Measurements from ENCODE around the gene COLEC12. TPM values are rescaled to one million over a fixed set of nuclear protein-coding genes. Genes with fewer than 3 reads are reported as not detected.

Gene COLEC12
- 108 TPM for polyA plus RNA-seq (2013, experiment 1 of 4)
- 117 TPM for polyA plus RNA-seq (2013, experiment 2 of 4)
- 73.4 TPM for polyA plus RNA-seq (2013, experiment 3 of 4)
- 89.7 TPM for polyA plus RNA-seq (2013, experiment 4 of 4)

- Histone ChIP-seq H3K4me1 (ENCODE audit: control insufficient read depth, insufficient read depth, low read length) (peaks cover 7% of the 10 kb centered on the region), H3K4me3 (ENCODE audit: insufficient read depth, low read depth, low read length) (peak within 1 kb of the TSS; percentile 79), H3K27ac (ENCODE audit: insufficient read depth, low read depth, low read length, poor library complexity, severe bottlenecking) (no peak within 1 kb of the TSS), H3K27me3 (ENCODE audit: control insufficient read depth, insufficient read depth, low read length, poor library complexity, severe bottlenecking) (peaks cover 46% of the 10 kb centered on the region), H3K9me3 (ENCODE audit: control insufficient read depth, low read length) (no peaks in the 10 kb centered on the region), H3K36me3 (ENCODE audit: control insufficient read depth, insufficient read depth, low read length) (no peaks in the 10 kb centered on the region)
- WGBS, 2 experiments, result 1% methylated on average over 75 of the region's 75 CpGs
Observed at GRCh38 chr18:500632-501405, at the start of gene COLEC12. Gene COLEC12, minus strand, starts transcription at chr18:500701. Its CDS starts 187 bp downstream, at chr18:500514.

- H3K9me3 ChIP-seq (ENCODE audit: control insufficient read depth, low read length), result no peaks in the 10 kb centered on the region
- no peaks in the 10 kb centered on the region for H3K4me1 ChIP-seq (ENCODE audit: control insufficient read depth, insufficient read depth, low read length)
- WGBS, 2 experiments, result 92 to 95% methylated on average over 3 of the region's 3 CpGs
- H3K27ac ChIP-seq (ENCODE audit: insufficient read depth, low read depth, low read length, poor library complexity, severe bottlenecking), result no peak overlapping the region
- no peaks in the 10 kb centered on the region for H3K36me3 ChIP-seq (ENCODE audit: control insufficient read depth, insufficient read depth, low read length)
- no peak overlapping the region for H3K4me3 ChIP-seq (ENCODE audit: insufficient read depth, low read depth, low read length)
- no peaks in the 10 kb centered on the region for H3K27me3 ChIP-seq (ENCODE audit: control insufficient read depth, insufficient read depth, low read length, poor library complexity, severe bottlenecking)
Observed at GRCh38 chr18:549967-550366, 49.5 kb upstream of the COLEC12 start.

GRCh38 chr18:543447-544078 lies 43.1 kb upstream of the COLEC12 start:
- H3K9me3 ChIP-seq (ENCODE audit: control insufficient read depth, low read length), result no peaks in the 10 kb centered on the region
- no peaks in the 10 kb centered on the region for H3K4me1 ChIP-seq (ENCODE audit: control insufficient read depth, insufficient read depth, low read length)
- no peaks in the 10 kb centered on the region for H3K27me3 ChIP-seq (ENCODE audit: control insufficient read depth, insufficient read depth, low read length, poor library complexity, severe bottlenecking)
- H3K27ac ChIP-seq (ENCODE audit: insufficient read depth, low read depth, low read length, poor library complexity, severe bottlenecking), result no peak overlapping the region
- no peak overlapping the region for H3K4me3 ChIP-seq (ENCODE audit: insufficient read depth, low read depth, low read length)
- 92 to 97% methylated on average over 3 to 4 of the region's 4 CpGs for WGBS, 2 experiments
- no peaks in the 10 kb centered on the region for H3K36me3 ChIP-seq (ENCODE audit: control insufficient read depth, insufficient read depth, low read length)

GRCh38 chr18:533995-534601 lies 33.6 kb upstream of the COLEC12 start:
- no peaks in the 10 kb centered on the region for H3K27me3 ChIP-seq (ENCODE audit: control insufficient read depth, insufficient read depth, low read length, poor library complexity, severe bottlenecking)
- no peak overlapping the region for H3K27ac ChIP-seq (ENCODE audit: insufficient read depth, low read depth, low read length, poor library complexity, severe bottlenecking)
- 86 to 95% methylated on average over 5 to 6 of the region's 6 CpGs for WGBS, 2 experiments
- H3K9me3 ChIP-seq (ENCODE audit: control insufficient read depth, low read length), result no peaks in the 10 kb centered on the region
- no peaks in the 10 kb centered on the region for H3K4me1 ChIP-seq (ENCODE audit: control insufficient read depth, insufficient read depth, low read length)
- no peak overlapping the region for H3K4me3 ChIP-seq (ENCODE audit: insufficient read depth, low read depth, low read length)
- no peaks in the 10 kb centered on the region for H3K36me3 ChIP-seq (ENCODE audit: control insufficient read depth, insufficient read depth, low read length)

DNA sequence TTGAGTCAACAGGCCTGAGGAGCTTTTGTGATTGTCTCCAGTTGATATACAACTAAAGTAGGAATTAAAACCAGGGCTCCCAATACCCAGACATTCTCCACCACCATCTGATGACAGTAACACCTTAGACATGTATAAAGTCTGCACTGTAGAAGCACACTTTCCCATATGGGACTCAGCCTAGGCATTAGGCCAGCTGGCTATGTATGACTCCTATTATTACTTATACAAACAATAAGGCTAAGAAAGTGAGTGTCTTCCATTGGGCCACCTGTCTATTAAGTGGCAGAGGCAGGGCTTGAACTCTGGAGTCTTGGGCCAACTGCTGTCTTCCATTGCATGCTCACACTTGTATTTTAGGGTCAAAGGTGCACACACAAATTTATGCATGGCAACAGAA lies 32.1 kb upstream of the COLEC12 start:
- Histone ChIP-seq H3K36me3 (ENCODE audit: control insufficient read depth, insufficient read depth, low read length) (no peaks in the 10 kb centered on the region), H3K27me3 (ENCODE audit: control insufficient read depth, insufficient read depth, low read length, poor library complexity, severe bottlenecking) (no peaks in the 10 kb centered on the region), H3K4me1 (ENCODE audit: control insufficient read depth, insufficient read depth, low read length) (peaks cover 4% of the 10 kb centered on the region), H3K9me3 (ENCODE audit: control insufficient read depth, low read length) (no peaks in the 10 kb centered on the region), H3K4me3 (ENCODE audit: insufficient read depth, low read depth, low read length) (no peak overlapping the region), H3K27ac (ENCODE audit: insufficient read depth, low read depth, low read length, poor library complexity, severe bottlenecking) (no peak overlapping the region)

DNA sequence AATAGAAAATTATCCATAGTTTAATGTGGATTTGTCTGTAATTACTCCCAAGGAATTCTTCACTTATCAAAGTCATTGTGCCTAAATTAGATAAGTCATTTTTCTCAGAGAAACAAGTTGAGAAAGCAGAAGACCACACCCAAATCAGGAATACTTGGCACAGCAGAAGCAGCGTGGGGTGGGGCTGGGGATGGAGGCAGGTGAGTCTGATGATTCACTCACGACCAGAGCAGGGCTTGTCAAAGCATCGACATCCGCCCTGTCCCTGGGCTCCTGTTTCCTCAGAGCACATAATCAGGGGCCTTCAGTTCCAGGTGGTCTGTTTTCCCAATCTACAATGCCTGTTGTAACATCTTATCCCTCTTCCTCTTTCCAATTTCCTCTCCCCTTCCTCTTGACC lies 31.5 kb upstream of the COLEC12 start:
- Histone ChIP-seq H3K27me3 (ENCODE audit: control insufficient read depth, insufficient read depth, low read length, poor library complexity, severe bottlenecking) (no peaks in the 10 kb centered on the region), H3K4me3 (ENCODE audit: insufficient read depth, low read depth, low read length) (no peak overlapping the region), H3K9me3 (ENCODE audit: control insufficient read depth, low read length) (no peaks in the 10 kb centered on the region), H3K36me3 (ENCODE audit: control insufficient read depth, insufficient read depth, low read length) (no peaks in the 10 kb centered on the region), H3K27ac (ENCODE audit: insufficient read depth, low read depth, low read length, poor library complexity, severe bottlenecking) (no peak overlapping the region), H3K4me1 (ENCODE audit: control insufficient read depth, insufficient read depth, low read length) (peaks cover 9% of the 10 kb centered on the region)
- 87 to 88% methylated on average over 4 of the region's 4 CpGs for WGBS, 2 experiments

DNA sequence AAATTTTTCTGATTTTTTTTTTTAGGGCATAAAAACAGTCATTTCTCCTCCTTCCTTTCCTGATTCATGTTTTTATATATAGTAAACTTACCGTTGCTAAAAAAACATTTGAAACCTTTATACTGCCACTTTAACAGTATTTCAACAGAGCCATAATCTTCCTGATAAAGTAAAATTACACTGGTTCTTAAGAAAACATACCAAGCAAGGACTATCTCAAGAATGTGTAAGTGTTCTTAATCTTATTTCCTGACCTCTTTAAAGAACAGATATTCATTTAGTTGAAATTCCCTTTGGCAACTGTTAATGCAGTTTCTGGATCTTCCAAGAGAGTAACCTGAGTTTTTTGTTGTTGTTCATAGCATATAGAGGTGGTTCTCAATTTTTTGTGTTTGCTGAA lies 26.6 kb upstream of the COLEC12 start:
- no peak overlapping the region for H3K4me3 ChIP-seq (ENCODE audit: insufficient read depth, low read depth, low read length)
- no peaks in the 10 kb centered on the region for H3K27me3 ChIP-seq (ENCODE audit: control insufficient read depth, insufficient read depth, low read length, poor library complexity, severe bottlenecking)
- no peak overlapping the region for H3K27ac ChIP-seq (ENCODE audit: insufficient read depth, low read depth, low read length, poor library complexity, severe bottlenecking)
- peaks cover 9% of the 10 kb centered on the region for H3K4me1 ChIP-seq (ENCODE audit: control insufficient read depth, insufficient read depth, low read length)
- 100% methylated on average over 1 of the region's 1 CpG for WGBS, 2 experiments
- H3K9me3 ChIP-seq (ENCODE audit: control insufficient read depth, low read length), result no peaks in the 10 kb centered on the region
- H3K36me3 ChIP-seq (ENCODE audit: control insufficient read depth, insufficient read depth, low read length), result no peaks in the 10 kb centered on the region

GRCh38 chr18:526681-527080 lies 26.2 kb upstream of the COLEC12 start:
- no peak overlapping the region for H3K4me3 ChIP-seq (ENCODE audit: insufficient read depth, low read depth, low read length)
- peaks cover 9% of the 10 kb centered on the region for H3K4me1 ChIP-seq (ENCODE audit: control insufficient read depth, insufficient read depth, low read length)
- WGBS, 2 experiments, result 89 to 100% methylated on average over 1 of the region's 2 CpGs
- no peaks in the 10 kb centered on the region for H3K27me3 ChIP-seq (ENCODE audit: control insufficient read depth, insufficient read depth, low read length, poor library complexity, severe bottlenecking)
- no peaks in the 10 kb centered on the region for H3K36me3 ChIP-seq (ENCODE audit: control insufficient read depth, insufficient read depth, low read length)
- no peaks in the 10 kb centered on the region for H3K9me3 ChIP-seq (ENCODE audit: control insufficient read depth, low read length)
- H3K27ac ChIP-seq (ENCODE audit: insufficient read depth, low read depth, low read length, poor library complexity, severe bottlenecking), result no peak overlapping the region

DNA sequence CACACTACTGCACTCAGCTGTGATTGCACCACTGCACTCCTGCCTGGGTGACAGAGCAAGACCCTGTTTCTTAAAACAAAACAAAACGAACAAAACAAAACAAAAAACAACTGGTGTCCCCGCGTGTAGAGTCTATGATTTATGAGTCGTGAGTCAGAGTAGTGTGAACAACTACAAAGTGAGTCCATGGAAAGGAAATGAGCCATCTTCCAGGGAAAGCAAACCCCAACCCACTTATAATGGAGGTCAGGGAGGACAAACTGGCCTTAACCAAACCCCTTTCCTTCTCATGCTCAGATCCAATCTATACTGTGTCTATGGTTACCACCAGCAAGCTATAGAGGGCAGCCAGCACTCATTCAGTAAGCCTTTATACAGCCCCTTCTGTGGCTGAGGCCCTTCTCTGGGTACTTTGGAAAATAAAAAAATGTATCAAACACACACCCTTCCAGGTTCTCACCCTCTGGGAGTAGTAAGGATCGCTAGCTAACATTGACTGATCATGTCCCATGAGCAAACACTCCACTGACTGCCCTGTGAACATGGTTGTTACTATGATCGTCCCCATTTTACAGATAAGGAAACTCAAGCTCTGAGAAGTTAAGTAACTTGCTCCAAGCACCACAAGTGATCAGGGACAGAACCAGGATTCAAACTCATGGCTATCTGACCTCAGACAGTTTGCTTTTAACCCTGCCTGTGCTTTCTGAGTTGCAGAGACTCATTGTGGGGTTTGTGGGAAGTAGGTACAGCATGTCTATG lies 24.7 kb upstream of the COLEC12 start:
- 95 to 98% methylated on average over 6 of the region's 6 CpGs for WGBS, 2 experiments
- H3K9me3 ChIP-seq (ENCODE audit: control insufficient read depth, low read length), result no peaks in the 10 kb centered on the region
- H3K27ac ChIP-seq (ENCODE audit: insufficient read depth, low read depth, low read length, poor library complexity, severe bottlenecking), result no peak overlapping the region
- H3K27me3 ChIP-seq (ENCODE audit: control insufficient read depth, insufficient read depth, low read length, poor library complexity, severe bottlenecking), result no peaks in the 10 kb centered on the region
- no peaks in the 10 kb centered on the region for H3K36me3 ChIP-seq (ENCODE audit: control insufficient read depth, insufficient read depth, low read length)
- no peak overlapping the region for H3K4me3 ChIP-seq (ENCODE audit: insufficient read depth, low read depth, low read length)
- H3K4me1 ChIP-seq (ENCODE audit: control insufficient read depth, insufficient read depth, low read length), result peaks cover 9% of the 10 kb centered on the region

DNA sequence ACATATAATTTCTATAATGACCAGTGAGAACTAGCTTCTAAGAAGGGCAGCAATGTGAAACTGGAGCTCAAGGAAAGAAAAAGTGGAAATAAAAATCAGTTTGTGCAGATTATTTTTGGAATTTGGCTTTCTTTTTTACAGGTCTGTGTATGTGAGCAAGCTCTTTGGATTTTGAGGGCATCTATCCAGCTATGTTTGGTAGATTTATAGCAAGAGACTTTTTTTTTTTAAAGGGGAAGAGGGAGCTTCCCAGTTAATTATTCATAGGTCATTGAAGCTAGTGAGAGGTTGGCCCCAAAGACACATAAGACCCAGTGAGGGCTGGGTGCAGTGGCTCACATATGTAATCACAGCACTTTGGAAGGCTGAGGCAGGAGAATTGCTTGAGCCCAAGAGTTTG lies 24.0 kb upstream of the COLEC12 start:
- Histone ChIP-seq H3K9me3 (ENCODE audit: control insufficient read depth, low read length) (no peaks in the 10 kb centered on the region), H3K36me3 (ENCODE audit: control insufficient read depth, insufficient read depth, low read length) (no peaks in the 10 kb centered on the region), H3K4me1 (ENCODE audit: control insufficient read depth, insufficient read depth, low read length) (peaks cover 9% of the 10 kb centered on the region), H3K27me3 (ENCODE audit: control insufficient read depth, insufficient read depth, low read length, poor library complexity, severe bottlenecking) (no peaks in the 10 kb centered on the region), H3K27ac (ENCODE audit: insufficient read depth, low read depth, low read length, poor library complexity, severe bottlenecking) (no peak overlapping the region), H3K4me3 (ENCODE audit: insufficient read depth, low read depth, low read length) (no peak overlapping the region)

Measured in ectodermal cell (in vitro differentiated cells).